ENCODE measurements around the gene SSBP2.

- no peak for TF ChIP-seq POLR2AphosphoS5 (IDR thresholded peaks at IDR 0.05; ENCODE audit: low read depth, low read length)
- no peak for TF ChIP-seq TAF1 (IDR thresholded peaks at IDR 0.05; ENCODE audit: borderline replicate concordance, insufficient read depth, low read length)
Observed at GRCh38 chr5:81607693-81608092, 143.2 kb downstream of the SSBP2 start.

All from PFSK-1 (cell line).